ENCODE measurements around the gene MMP19. TPM values are rescaled to one million over a fixed set of nuclear protein-coding genes. Genes with fewer than 3 reads are reported as not detected.

Gene MMP19, protein sequence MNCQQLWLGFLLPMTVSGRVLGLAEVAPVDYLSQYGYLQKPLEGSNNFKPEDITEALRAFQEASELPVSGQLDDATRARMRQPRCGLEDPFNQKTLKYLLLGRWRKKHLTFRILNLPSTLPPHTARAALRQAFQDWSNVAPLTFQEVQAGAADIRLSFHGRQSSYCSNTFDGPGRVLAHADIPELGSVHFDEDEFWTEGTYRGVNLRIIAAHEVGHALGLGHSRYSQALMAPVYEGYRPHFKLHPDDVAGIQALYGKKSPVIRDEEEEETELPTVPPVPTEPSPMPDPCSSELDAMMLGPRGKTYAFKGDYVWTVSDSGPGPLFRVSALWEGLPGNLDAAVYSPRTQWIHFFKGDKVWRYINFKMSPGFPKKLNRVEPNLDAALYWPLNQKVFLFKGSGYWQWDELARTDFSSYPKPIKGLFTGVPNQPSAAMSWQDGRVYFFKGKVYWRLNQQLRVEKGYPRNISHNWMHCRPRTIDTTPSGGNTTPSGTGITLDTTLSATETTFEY
- 4.7 and 4.9 TPM in 2 replicates for total RNA-seq

DNA sequence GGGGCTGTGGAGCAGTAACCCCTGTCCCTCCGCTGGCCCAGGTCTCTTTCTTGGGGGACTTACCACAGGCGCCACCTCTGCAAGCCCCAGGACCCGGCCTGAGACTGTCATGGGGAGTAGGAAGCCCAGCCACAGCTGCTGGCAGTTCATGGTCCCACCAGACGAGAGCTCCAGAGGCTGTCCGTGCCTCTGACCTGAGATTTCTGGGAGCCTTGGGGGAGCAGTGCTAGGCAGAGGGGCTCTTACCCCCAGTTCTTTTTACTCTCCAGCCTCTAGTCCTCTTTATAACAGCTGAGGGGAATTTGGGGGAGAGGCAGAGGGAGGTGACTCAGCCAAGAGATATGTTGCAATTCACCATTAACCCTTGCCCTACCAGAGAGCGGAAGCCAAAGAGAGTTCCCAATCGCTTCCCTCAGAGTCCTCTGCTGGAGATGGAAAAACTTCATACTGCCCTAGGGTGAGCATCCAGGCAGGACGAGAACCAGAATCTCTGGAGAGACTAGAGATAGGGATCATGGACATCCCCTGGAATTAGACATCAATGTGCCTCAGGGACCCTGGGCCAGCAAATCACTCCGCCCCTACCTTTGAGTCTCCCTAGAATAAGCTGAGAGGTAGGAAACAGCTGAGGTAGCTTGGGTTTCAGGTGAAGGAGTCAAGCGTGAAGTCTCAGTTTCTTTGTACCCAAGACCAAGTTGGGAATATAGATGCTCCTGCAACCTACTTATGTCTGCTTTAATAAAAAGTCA, at the start of gene MMP19:
MMP19 (minus strand) TSS at position 256 of the 749 bp plus-strand sequence; CDS start at position 150, 106 bp downstream.

DNA sequence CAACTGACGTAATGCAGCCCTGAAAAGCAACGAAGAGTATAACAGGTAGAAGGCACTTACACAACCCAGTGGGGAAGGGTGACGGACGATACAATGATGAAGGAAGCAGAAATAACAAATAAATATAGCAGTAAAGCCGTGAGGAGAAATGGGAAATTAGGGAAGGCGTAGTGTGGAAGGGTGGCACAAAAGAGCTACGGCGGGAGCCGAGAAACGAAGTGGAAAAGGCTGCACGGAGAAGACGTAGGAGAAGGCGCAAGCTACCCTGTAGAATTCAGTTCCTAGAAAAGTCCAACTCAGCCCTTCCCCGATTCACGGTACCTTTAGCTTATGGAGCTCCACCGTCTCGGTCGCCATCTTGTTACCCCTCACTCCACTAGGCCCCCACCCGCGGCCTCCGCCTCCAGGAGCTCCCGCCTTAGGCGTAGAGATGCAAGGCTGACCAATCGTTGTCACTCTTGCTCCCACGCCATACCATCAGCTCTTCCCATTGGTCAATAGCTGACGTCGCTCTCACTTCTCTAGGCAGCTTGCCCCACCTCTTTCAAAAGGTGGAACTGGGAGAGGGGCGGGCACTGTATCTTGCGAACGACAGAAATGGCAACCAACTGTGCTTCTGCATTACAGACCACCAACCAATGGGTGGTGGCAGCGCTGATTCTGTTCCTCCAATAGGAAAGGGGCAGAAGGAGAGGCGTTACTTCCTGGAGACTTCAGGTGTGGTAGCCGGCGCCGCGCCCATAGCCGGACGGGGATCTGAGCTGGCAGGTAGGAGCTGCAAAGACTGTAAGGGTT, 25.2 kb downstream of the MMP19 start, which contains the start of the genes ORMDL2 and SARNP:
ORMDL2 (plus strand) TSS at position 697 of the 795 bp plus-strand sequence. CDS start 959 bp downstream, outside the sequence.
SARNP (minus strand) TSS at position 380 of the 795 bp plus-strand sequence; CDS start at position 357, 23 bp downstream.

Other genes with a start within 250 kb of the MMP19 start
- not detected in 2 replicates for gene OR10P1, start 206.0 kb downstream of the MMP19 start, total RNA-seq
- 0.22 and 0.39 TPM in 2 replicates for gene ITGA7, start 135.0 kb downstream of the MMP19 start, total RNA-seq
- gene BLOC1S1, start 126.9 kb downstream of the MMP19 start, total RNA-seq, result 33.4 and 64.9 TPM in 2 replicates
- gene RDH5, start 122.5 kb downstream of the MMP19 start, total RNA-seq, result 2.3 and 5.9 TPM in 2 replicates
- 692 and 1,100 TPM in 2 replicates for gene CD63, start 113.9 kb downstream of the MMP19 start, total RNA-seq
- 1.6 and 5.3 TPM in 2 replicates for gene GDF11, start 99.8 kb downstream of the MMP19 start, total RNA-seq
- 45.9 and 68.3 TPM in 2 replicates for gene SARNP, start 25.2 kb downstream of the MMP19 start, total RNA-seq
- 19.2 and 36.0 TPM in 2 replicates for gene ORMDL2, start 24.9 kb downstream of the MMP19 start, total RNA-seq
- gene DNAJC14, start 13.3 kb downstream of the MMP19 start, total RNA-seq, result 42.8 and 55.3 TPM in 2 replicates
- 20.7 and 33.4 TPM in 2 replicates for gene PYM1, start 85.0 kb upstream of the MMP19 start, total RNA-seq
- 143 and 269 TPM in 2 replicates for gene DGKA, start 88.2 kb upstream of the MMP19 start, total RNA-seq
- 2.1 and 7.1 TPM in 2 replicates for gene PMEL, start 123.1 kb upstream of the MMP19 start, total RNA-seq
- gene CDK2, start 123.9 kb upstream of the MMP19 start, total RNA-seq, result 50.5 and 62.8 TPM in 2 replicates
- 87.6 and 122 TPM in 2 replicates for gene RAB5B, start 131.1 kb upstream of the MMP19 start, total RNA-seq
- gene SUOX, start 154.3 kb upstream of the MMP19 start, total RNA-seq, result 17.7 and 21.8 TPM in 2 replicates
- gene IKZF4, start 178.1 kb upstream of the MMP19 start, total RNA-seq, result 0.79 and 2.1 TPM in 2 replicates
- 265 and 520 TPM in 2 replicates for gene RPS26, start 199.0 kb upstream of the MMP19 start, total RNA-seq
- 51.7 and 74.6 TPM in 2 replicates for gene ERBB3, start 237.2 kb upstream of the MMP19 start, total RNA-seq

Data from placental epithelial cell (primary cell).